Keratinocyte (primary cell): ENCODE data around the gene FBLN1. TPM values are rescaled to one million over a fixed set of nuclear protein-coding genes. Genes with fewer than 3 reads are reported as not detected.
"Not testable (repeated sequence)": the region's sequence is repeated elsewhere in the genome, so short reads cannot be mapped to it uniquely, and the experiment has no call there.

Experiments used
- DNase-seq: peaks from one replicate; pipeline ENCODE4 v3.0.0-alpha.2; 2011; ENCODE audit warnings: low read depth, missing footprints, low spot score
- FAIRE-seq: peaks from 2 replicates; lab custom pipeline; 2011; peaks lifted over from hg19 to GRCh38; lab: Jason Lieb, UNC
- H2AFZ ChIP-seq: 2 replicates; pipeline ENCODE4 v1.6.0; 2012; ENCODE audit warnings: low read length, control low read depth, inconsistent platforms; ENCODE audit not compliant: control insufficient read depth
- H3K27ac ChIP-seq: 2 replicates; pipeline ENCODE4 v1.5.1; 2011; ENCODE audit warnings: low read length; ENCODE audit not compliant: control insufficient read depth, insufficient read depth
- H3K27me3 ChIP-seq: 3 replicates; pipeline ENCODE4 v1.6.0; 2011; ENCODE audit warnings: low read length; ENCODE audit not compliant: control insufficient read depth, insufficient read depth; ENCODE audit errors: extremely low read depth
- H3K36me3 ChIP-seq, 2 experiments: 2 replicates in 1 of 2; 3 replicates in 1 of 2; pipeline ENCODE4 v1.5.1; 2011; ENCODE audit warnings: low read length in 2 of 2, mild to moderate bottlenecking in 1 of 2; ENCODE audit not compliant: control insufficient read depth in 2 of 2, insufficient read depth in 2 of 2; ENCODE audit errors: extremely low read depth in 1 of 2
- H3K4me1 ChIP-seq: 3 replicates; pipeline ENCODE4 v1.5.1; 2011; ENCODE audit warnings: low read length; ENCODE audit not compliant: control insufficient read depth, insufficient read depth; ENCODE audit errors: extremely low read depth
- H3K4me2 ChIP-seq: 3 replicates; pipeline ENCODE4 v1.6.0; 2011; ENCODE audit warnings: low read depth, low read length; ENCODE audit not compliant: control insufficient read depth, insufficient read depth; ENCODE audit errors: extremely low read depth
- H3K4me3 ChIP-seq, 3 experiments: fragments of 200-600 bp in 1 of 3; sonication (generic) in 1 of 3; 2 replicates in 2 of 3; 3 replicates in 1 of 3; pipeline ENCODE4 v1.5.1; 2011 to 2016; ENCODE audit warnings: low read length in 3 of 3, mild to moderate bottlenecking in 3 of 3, control low read depth in 2 of 3, inconsistent platforms in 1 of 3, low read depth in 1 of 3, mixed read lengths in 1 of 3, mixed run types in 1 of 3, moderate library complexity in 1 of 3; ENCODE audit not compliant: control insufficient read depth in 2 of 3, insufficient read depth in 2 of 3; ENCODE audit errors: extremely low read depth in 1 of 3
- H3K79me2 ChIP-seq: 2 replicates; pipeline ENCODE4 v1.6.0; 2012; ENCODE audit warnings: low read length; ENCODE audit not compliant: control insufficient read depth, insufficient read depth
- H3K9ac ChIP-seq: 3 replicates; pipeline ENCODE4 v1.6.0; 2011; ENCODE audit warnings: low read length; ENCODE audit not compliant: control insufficient read depth, insufficient read depth; ENCODE audit errors: extremely low read depth
- H3K9me1 ChIP-seq: 3 replicates; pipeline ENCODE4 v1.6.0; 2011; ENCODE audit warnings: low read length; ENCODE audit not compliant: control insufficient read depth, insufficient read depth; ENCODE audit errors: extremely low read depth
- H3K9me3 ChIP-seq: 2 replicates; pipeline ENCODE4 v1.5.1; 2012; ENCODE audit warnings: low read depth, low read length; ENCODE audit not compliant: control insufficient read depth
- H4K20me1 ChIP-seq: 3 replicates; pipeline ENCODE4 v1.6.0; 2011; ENCODE audit warnings: low read length; ENCODE audit not compliant: control insufficient read depth, insufficient read depth; ENCODE audit errors: extremely low read depth
- CTCF ChIP-seq, 3 experiments: IDR thresholded peaks in 1 of 3; conservative IDR thresholded peaks in 1 of 3; optimal IDR thresholded peaks in 1 of 3; 2 replicates in 2 of 3; 3 replicates in 1 of 3; pipeline versions ENCODE3 to v1.5.1; 2011; ENCODE audit warnings: low read length in 3 of 3, mild to moderate bottlenecking in 3 of 3, moderate library complexity in 2 of 3, control low read depth in 1 of 3, inconsistent platforms in 1 of 3; ENCODE audit not compliant: insufficient read depth in 2 of 3; ENCODE audit errors: extremely low read depth in 1 of 3
- EZH2 ChIP-seq: IDR thresholded peaks from one replicate; pipeline ENCODE4 v1.6.1; 2012; ENCODE audit warnings: inconsistent platforms, mild to moderate bottlenecking, low read length, moderate library complexity
- dilution Hi-C: fragments of 300-500 bp; cut with MboI; formaldehyde crosslinking; loops from one replicate; pipeline ENCODE4 v1.7.0; 2020; ENCODE audit warnings: low sequenced_read_pairs; ENCODE audit not compliant: extremely low pct_ligation_motif_present
- polyA plus RNA-seq, 5 experiments: library from polyadenylated mRNA; depleted of rRNA in 3 of 5; stranded (reverse) in 3 of 5; stranded (forward) in 1 of 5; unstranded in 1 of 5; fragments of >200 nt; gene quantifications; 1 replicate in 1 of 5; 2 replicates in 3 of 5; 3 replicates in 1 of 5; pipeline versions ENCODE4 v1.2.1 to v1.2.3, GENCODE V29; 2011 to 2012; ENCODE audit warnings: missing spikeins in 2 of 5, low read depth in 1 of 5, low replicate concordance in 1 of 5

FBLN1 gene
- polyA plus RNA-seq, 1 donor (not counting 4 experiments of a cell fraction or from before 2014, with no cell fraction given) = 13.7 TPM

- Histone ChIP-seq H3K27ac (no peak overlapping the region), H3K9me1 (no peaks in the 10 kb centered on the region)
- dilution Hi-C loops = no loop called here
Observed at GRCh38 chr22:45534339-45535192, 31.9 kb downstream of the FBLN1 start.

GRCh38 chr22:45535290-45535689, 32.6 kb downstream of the FBLN1 start:
- Histone ChIP-seq H4K20me1 (peaks cover 2% of the 10 kb centered on the region), H2AFZ (no peak overlapping the region), H3K4me2 (peak overlapping the region; percentile 10), H3K27ac (no peak overlapping the region), H3K4me3 (no peak overlapping the region), H3K36me3 (no peaks in the 10 kb centered on the region), H3K9ac (no peak overlapping the region), H3K9me3 (no peaks in the 10 kb centered on the region), H3K4me1 (peaks cover 51% of the 10 kb centered on the region), H3K27me3 (no peaks in the 10 kb centered on the region), H3K9me1 (no peaks in the 10 kb centered on the region), H3K79me2 (no peaks in the 10 kb centered on the region)
- dilution Hi-C loops = no loop called here
- DNase-seq (no peak), FAIRE-seq (no peak)
- TF ChIP-seq EZH2 (no peak), CTCF (optimal IDR thresholded peaks at IDR 0.05 in 1 of 3, IDR thresholded peaks at IDR 0.05 in 1 of 3, conservative IDR thresholded peaks at IDR 0.05 in 1 of 3; ENCODE audit: extremely low read depth in 1 of 3, insufficient read depth in 2 of 3, low read length in 3 of 3) (no peak)

More at GRCh38 chr22:45534339-45535192, 31.9 kb downstream of the FBLN1 start:
- Histone ChIP-seq H3K4me3 (no peak overlapping the region), H3K4me1 (peaks cover 50% of the 10 kb centered on the region), H3K9ac (no peak overlapping the region), H3K79me2 (no peaks in the 10 kb centered on the region), H2AFZ (no peak overlapping the region), H3K27me3 (no peaks in the 10 kb centered on the region), H4K20me1 (peaks cover 2% of the 10 kb centered on the region), H3K36me3 (no peaks in the 10 kb centered on the region), H3K9me3 (no peaks in the 10 kb centered on the region), H3K4me2 (no peak overlapping the region)
- TF ChIP-seq EZH2 (no peak), CTCF (optimal IDR thresholded peaks at IDR 0.05 in 1 of 3, IDR thresholded peaks at IDR 0.05 in 1 of 3, conservative IDR thresholded peaks at IDR 0.05 in 1 of 3; ENCODE audit: extremely low read depth in 1 of 3, insufficient read depth in 2 of 3, low read length in 3 of 3) (no peak)
- DNase-seq (no peak), FAIRE-seq (no peak)

GRCh38 chr22:45535835-45536234, 33.2 kb downstream of the FBLN1 start:
- H3K9me1 ChIP-seq, FAIRE-seq, H3K4me3 ChIP-seq, H3K9ac ChIP-seq, H3K79me2 ChIP-seq, H3K4me2 ChIP-seq, H3K27ac ChIP-seq, DNase-seq, dilution Hi-C loops, H2AFZ ChIP-seq, H3K36me3 ChIP-seq, H4K20me1 ChIP-seq, H3K27me3 ChIP-seq, H3K9me3 ChIP-seq: not testable (repeated sequence)
- peaks cover 51% of the 10 kb centered on the region for H3K4me1 ChIP-seq
